AG04450 (cell line): Measurements from ENCODE around the gene COL26A1. TPM values are rescaled to one million over a fixed set of nuclear protein-coding genes. Genes with fewer than 3 reads are reported as not detected.
"Not testable (repeated sequence)": the region's sequence is repeated elsewhere in the genome, so short reads cannot be mapped to it uniquely, and the experiment has no call there.

ENCODE experiments used
- CTCF ChIA-PET: fragments of 300-600, 350-600 bp; formaldehyde crosslinking; extraction: SDS; loops from one replicate; lab custom pipeline; 2022; ENCODE audit warnings: antibody characterized with exemption, inconsistent platforms; lab: Charles Lee
- POLR2A ChIA-PET: fragments of 350-600 bp; formaldehyde crosslinking; extraction: SDS; loops from one replicate; lab custom pipeline; 2021; ENCODE audit warnings: antibody characterized with exemption, inconsistent platforms; lab: Yijun Ruan, JAX
- DNase-seq: peaks from one replicate; pipeline ENCODE4 v3.0.0-alpha.2; 2011; ENCODE audit warnings: low read depth, low spot score
- H3K27ac ChIP-seq: one replicate; pipeline ENCODE4 v1.5.1; 2012; ENCODE audit warnings: low read depth, low read length, control low read depth
- H3K27me3 ChIP-seq: one replicate; pipeline ENCODE4 v1.6.0; 2012; ENCODE audit warnings: low read length; ENCODE audit not compliant: control insufficient read depth, insufficient read depth
- H3K4me3 ChIP-seq: 2 replicates; pipeline ENCODE4 v1.5.1; 2011; ENCODE audit warnings: mild to moderate bottlenecking, low read depth, low read length, control low read depth
- H3K9me3 ChIP-seq: 2 replicates; pipeline ENCODE4 v1.5.1; 2012; ENCODE audit warnings: low read length; ENCODE audit not compliant: control insufficient read depth, insufficient read depth
- polyA plus RNA-seq: library from polyadenylated mRNA; depleted of rRNA; stranded (reverse); fragments of >200 nt; gene quantifications from 2 replicates; pipeline ENCODE4 v1.2.3, GENCODE V29; 2011
- TF ChIP-seq, protein P1 (sequence below): IDR thresholded peaks from 2 replicates; pipeline ENCODE4 v1.5.1; 2011; ENCODE audit warnings: low read depth, low read length, control low read depth, inconsistent platforms

The COL26A1 gene
- polyA plus RNA-seq, 1 experiment: 0.06 TPM

DNA sequence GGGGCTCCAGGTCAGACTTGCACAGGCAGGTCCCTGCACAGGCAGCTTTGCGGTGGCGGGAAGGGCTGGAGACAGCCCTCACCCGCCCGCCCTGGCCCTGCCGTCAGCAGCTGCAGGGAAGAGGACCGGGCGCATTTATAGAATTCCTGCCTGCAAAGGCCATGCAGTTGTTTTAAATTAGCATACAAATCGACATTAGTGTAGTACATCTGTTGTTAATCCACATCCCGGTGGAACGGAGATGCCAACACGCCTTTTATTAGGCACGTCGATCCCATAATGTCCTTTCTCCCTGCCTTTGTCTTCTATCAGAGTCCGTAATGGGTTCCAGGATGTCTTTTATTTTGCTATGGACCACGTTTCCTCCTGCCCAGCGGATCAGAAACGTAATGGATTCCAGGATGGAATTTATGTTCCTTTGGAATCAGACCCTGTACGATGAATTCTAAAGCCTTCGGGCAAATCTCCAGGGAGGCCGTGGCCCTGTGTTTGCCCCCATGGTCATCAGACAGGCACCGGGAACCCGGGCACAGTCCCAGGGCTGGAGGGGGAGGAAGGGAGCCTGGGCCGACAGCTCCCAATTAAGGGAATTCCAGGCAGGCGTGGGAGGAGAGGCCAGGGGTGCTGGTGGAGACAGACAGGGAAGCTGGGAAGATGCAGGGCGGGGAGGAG lies 123.9 kb downstream of the COL26A1 start:
- TF ChIP-seq, protein P1, sequence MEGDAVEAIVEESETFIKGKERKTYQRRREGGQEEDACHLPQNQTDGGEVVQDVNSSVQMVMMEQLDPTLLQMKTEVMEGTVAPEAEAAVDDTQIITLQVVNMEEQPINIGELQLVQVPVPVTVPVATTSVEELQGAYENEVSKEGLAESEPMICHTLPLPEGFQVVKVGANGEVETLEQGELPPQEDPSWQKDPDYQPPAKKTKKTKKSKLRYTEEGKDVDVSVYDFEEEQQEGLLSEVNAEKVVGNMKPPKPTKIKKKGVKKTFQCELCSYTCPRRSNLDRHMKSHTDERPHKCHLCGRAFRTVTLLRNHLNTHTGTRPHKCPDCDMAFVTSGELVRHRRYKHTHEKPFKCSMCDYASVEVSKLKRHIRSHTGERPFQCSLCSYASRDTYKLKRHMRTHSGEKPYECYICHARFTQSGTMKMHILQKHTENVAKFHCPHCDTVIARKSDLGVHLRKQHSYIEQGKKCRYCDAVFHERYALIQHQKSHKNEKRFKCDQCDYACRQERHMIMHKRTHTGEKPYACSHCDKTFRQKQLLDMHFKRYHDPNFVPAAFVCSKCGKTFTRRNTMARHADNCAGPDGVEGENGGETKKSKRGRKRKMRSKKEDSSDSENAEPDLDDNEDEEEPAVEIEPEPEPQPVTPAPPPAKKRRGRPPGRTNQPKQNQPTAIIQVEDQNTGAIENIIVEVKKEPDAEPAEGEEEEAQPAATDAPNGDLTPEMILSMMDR: no peak
- CTCF ChIA-PET: no interaction called here
- POLR2A ChIA-PET: no interaction called here
- Histone ChIP-seq H3K27ac (no peak overlapping the region), H3K9me3 (no peaks in the 10 kb centered on the region), H3K27me3 (peaks cover 2% of the 10 kb centered on the region), H3K4me3 (no peak overlapping the region)
- no peak for DNase-seq

DNA sequence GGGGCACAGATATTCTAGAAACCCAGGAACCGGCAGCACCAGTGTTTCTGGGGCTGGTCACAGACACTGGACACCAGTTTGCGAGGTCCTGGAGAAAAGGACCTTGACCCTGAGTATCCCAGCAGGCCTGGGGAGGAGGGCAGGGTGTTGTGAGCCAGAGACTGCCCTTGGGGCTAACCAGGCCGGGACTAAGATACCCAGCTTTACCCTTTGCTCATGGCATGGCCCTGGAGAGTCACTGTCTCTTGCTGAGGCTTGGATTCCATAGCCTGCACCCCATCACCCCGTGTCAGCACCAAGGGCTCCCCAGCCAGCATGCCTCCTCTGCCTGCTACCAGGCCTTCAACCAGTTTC lies 124.4 kb downstream of the COL26A1 start:
- TF ChIP-seq, protein P1: no peak
- CTCF ChIA-PET: no interaction called here
- Histone ChIP-seq H3K4me3 (no peak overlapping the region), H3K27me3 (peaks cover 2% of the 10 kb centered on the region), H3K9me3 (no peaks in the 10 kb centered on the region), H3K27ac (no peak overlapping the region)
- no peak for DNase-seq
- POLR2A ChIA-PET: no interaction called here

DNA sequence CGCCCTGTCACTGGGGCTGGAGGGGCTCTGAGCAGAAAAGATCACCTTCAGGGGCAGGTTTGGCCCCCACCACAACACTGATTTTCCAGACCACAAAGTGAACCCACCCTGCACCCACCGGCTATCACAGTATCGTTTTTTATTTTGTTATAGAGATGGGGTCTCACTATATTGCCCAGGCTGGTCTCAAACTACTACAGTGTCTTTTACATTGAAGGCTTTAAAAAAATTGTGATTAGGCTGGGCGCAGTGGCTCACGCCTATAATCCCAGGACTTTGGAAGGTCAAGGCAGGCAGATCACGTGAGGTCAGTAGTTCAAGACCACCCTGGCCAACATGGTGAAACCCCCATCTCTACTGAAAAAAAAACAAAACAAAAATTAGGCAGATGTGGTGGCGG lies 125.1 kb downstream of the COL26A1 start:
- CTCF ChIA-PET: no interaction called here
- H3K27ac ChIP-seq: no peak overlapping the region
- POLR2A ChIA-PET: interaction anchor here (0.7 kb wide), 1 partner anchor 61 kb away, joined by 3 read pairs; no protein-coding TSS in a partner anchor
- H3K27me3 ChIP-seq: peaks cover 2% of the 10 kb centered on the region
- TF ChIP-seq, protein P1: no peak
- H3K9me3 ChIP-seq: no peaks in the 10 kb centered on the region
- no peak overlapping the region for H3K4me3 ChIP-seq
- DNase-seq: no peak

DNA sequence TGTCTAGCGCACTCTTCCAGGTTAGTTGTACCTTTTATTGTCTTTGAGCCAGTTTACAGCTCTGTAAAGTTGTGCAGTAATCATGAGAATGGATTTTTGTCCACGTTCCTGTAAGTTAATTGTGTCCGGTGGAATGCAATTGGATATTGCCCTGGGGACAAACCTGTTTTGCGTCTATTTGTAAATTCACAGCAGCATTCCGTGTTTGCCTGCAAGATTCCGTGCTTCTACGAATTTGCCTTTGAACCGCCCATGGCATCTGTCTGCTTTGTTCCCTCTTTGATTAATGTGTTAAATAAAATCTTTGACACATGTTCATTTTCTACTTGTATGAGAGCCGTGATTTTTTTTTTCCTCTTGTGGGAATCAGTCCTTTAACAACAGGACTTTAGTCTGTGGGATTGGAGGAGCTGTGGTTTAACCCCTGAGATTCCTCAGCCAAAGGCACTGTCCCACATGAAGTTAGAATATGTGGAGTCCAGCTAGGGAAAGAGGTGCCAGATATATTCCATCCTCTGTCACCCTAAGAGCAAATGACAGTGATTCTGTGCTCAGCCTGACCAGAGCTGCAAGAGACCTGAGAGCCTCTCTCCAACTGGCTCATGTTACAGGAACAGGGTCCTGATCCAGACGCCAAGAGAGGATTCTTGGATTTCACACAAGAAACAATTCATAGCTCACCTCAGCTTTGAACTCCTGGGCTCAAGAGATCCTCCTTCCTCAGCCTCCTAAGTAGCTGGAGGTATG lies 126.3 kb downstream of the COL26A1 start:
- CTCF ChIA-PET: no interaction called here
- no peak for DNase-seq
- Histone ChIP-seq H3K9me3 (no peaks in the 10 kb centered on the region), H3K4me3 (no peak overlapping the region), H3K27me3 (peaks cover 2% of the 10 kb centered on the region), H3K27ac (no peak overlapping the region)
- TF ChIP-seq, protein P1: no peak
- POLR2A ChIA-PET: no interaction called here

DNA sequence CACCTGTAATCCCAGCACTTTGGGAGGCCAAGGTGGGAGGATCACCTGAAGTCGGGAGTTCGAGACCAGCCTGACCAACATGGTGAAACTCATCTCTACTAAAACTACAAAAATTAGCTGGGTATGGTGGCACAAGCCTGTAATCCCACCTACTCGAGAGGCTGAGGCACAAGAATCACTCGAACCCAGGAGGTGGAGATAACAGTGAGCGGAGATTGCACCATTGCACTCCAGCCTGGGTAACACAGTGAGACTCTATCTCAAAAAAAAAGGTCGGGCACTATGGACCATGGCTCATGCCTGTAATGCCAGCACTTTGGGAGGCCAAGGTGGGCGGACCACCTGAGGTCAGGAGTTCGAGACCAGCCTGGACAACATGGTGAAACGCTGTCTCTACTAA lies 127.8 kb downstream of the COL26A1 start:
- H3K4me3 ChIP-seq, H3K27ac ChIP-seq, H3K9me3 ChIP-seq, POLR2A ChIA-PET, H3K27me3 ChIP-seq, DNase-seq: not testable (repeated sequence)
- CTCF ChIA-PET: interaction anchor here (1.0 kb wide), 1 partner anchor 126 kb away, joined by 3 read pairs; no protein-coding TSS in a partner anchor

DNA sequence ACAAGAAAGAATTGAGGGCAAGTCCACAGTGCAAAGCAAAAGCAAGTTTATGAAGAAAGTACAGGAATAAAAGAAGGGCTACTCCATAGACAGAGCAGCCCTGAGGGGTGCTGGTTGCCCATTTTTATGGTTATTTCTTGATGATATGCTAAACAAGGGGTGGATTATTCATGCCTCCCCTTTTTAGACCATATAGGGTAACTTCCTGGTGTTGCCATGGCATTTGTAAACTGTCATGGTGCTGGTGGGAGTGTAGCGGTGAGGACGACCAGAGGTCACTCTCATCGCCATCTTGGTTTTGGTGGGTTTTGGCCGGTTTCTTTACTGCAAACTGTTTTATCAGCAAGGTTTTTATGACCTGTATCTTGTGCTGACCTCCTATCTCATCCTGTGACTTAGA lies 128.8 kb downstream of the COL26A1 start:
- CTCF ChIA-PET, DNase-seq, H3K4me3 ChIP-seq, H3K27me3 ChIP-seq, H3K27ac ChIP-seq, POLR2A ChIA-PET, H3K9me3 ChIP-seq: not testable (repeated sequence)
